GM12875 (cell line): Measurements from ENCODE around the gene KANSL1.

Source experiments
- H3K4me3 ChIP-seq: one replicate; pipeline ENCODE4 v1.5.1; 2011; ENCODE audit warnings: low read depth, low read length, control low read depth
- TF ChIP-seq, protein P1 (sequence below): IDR thresholded peaks from 2 replicates; pipeline ENCODE4 v1.5.1; 2011; ENCODE audit warnings: low read depth, mild to moderate bottlenecking, control low read depth, inconsistent platforms, low read length, moderate library complexity, borderline replicate concordance; ENCODE audit not compliant: insufficient read depth

Gene KANSL1

DNA sequence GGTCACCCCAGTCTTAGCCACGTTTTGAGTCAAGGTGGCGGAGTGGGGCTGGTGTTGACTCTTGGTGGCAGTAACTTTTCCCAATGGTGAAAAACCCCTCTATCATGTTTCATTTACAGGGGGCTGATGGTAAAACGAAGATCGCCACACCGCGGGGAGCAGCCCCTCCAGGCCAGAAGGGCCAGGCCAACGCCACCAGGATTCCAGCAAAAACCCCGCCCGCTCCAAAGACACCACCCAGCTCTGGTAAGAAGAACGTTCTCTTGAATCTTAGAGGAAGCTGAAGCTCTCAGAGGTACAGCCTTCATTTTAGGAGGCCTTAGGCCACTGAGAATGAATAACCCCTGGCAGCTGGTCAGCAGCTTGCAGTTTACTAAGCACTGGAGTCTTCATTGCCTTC is 201.9 kb downstream of the KANSL1 start:
- TF ChIP-seq, protein P1, sequence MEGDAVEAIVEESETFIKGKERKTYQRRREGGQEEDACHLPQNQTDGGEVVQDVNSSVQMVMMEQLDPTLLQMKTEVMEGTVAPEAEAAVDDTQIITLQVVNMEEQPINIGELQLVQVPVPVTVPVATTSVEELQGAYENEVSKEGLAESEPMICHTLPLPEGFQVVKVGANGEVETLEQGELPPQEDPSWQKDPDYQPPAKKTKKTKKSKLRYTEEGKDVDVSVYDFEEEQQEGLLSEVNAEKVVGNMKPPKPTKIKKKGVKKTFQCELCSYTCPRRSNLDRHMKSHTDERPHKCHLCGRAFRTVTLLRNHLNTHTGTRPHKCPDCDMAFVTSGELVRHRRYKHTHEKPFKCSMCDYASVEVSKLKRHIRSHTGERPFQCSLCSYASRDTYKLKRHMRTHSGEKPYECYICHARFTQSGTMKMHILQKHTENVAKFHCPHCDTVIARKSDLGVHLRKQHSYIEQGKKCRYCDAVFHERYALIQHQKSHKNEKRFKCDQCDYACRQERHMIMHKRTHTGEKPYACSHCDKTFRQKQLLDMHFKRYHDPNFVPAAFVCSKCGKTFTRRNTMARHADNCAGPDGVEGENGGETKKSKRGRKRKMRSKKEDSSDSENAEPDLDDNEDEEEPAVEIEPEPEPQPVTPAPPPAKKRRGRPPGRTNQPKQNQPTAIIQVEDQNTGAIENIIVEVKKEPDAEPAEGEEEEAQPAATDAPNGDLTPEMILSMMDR = no peak

DNA sequence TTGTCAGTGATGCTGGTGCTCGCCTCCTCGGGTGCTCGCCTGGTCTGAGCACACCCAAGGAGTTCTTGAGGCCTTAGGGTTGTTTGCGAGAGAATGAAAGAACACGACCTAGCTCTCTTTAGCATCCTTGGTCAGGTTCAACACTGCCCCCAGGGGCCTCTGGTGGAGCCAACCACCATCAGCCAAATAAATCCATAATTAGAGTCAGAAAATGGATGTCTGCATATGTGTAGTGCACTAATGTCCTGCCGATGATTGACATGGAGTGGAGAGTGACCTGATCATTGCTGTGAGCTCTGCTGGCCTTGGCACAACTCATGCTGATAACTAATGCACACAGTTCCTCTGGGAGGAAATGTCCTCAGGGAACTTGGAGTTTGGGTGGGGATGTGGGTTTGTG is 202.3 kb downstream of the KANSL1 start:
- H3K4me3 ChIP-seq = no peak overlapping the region
- TF ChIP-seq, protein P1 = no peak

More for the DNA sequence above, 201.9 kb downstream of the KANSL1 start:
- H3K4me3 ChIP-seq = no peak overlapping the region

DNA sequence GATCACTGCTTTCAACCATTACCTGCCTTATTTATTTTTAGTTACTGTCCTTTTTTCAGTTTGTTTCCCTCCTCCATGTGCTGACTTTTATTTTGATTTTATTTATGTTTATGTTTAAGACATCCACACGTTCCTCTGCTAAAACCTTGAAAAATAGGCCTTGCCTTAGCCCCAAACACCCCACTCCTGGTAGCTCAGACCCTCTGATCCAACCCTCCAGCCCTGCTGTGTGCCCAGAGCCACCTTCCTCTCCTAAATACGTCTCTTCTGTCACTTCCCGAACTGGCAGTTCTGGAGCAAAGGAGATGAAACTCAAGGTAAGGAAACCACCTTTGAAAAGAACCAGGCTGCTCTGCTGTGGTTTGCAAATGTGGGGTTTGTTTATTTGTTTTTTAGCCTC is 203.5 kb downstream of the KANSL1 start:
- TF ChIP-seq, protein P1 = no peak
- no peak overlapping the region for H3K4me3 ChIP-seq

DNA sequence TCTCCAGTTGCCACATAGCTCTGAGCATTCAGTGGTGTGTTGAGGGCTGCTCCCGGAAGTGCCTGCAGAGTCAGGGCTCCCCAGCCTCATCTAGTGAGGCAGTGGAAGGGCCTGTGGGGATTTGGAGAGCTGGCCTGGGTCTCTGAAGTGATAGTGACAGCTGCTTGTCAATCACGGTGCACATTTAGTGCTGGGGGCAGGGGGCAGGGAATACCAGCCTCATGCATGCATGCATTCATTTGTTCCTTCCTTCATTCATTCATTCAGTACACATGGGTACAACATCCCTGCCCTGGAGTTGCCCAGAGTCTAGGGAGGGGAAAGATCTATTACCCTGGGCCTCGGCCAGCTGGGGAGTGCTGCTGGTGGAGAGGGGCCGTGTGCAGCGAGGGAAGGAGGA is 205.5 kb downstream of the KANSL1 start:
- TF ChIP-seq, protein P1 = no peak
- no peak overlapping the region for H3K4me3 ChIP-seq

DNA sequence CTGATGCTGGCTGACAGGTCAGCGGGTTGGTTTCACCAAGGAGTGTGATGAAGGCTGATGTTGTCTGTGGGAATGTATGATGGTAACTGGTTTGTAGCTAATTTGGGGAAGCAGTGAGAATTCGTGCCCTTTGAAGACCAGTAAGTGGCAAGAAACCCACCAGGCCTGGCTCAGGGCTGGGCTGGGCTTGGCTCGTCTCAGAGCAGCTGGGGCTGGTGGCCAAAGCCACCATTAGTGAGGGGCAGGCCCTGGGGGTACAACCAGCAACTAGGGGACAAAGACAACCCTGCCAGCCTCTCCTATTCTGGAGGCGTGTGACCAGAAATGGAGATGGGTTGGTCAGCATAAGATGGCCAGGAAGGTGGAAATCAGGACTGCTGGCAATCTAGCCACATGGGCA is 207.2 kb downstream of the KANSL1 start:
- no peak overlapping the region for H3K4me3 ChIP-seq
- TF ChIP-seq, protein P1 = no peak

DNA sequence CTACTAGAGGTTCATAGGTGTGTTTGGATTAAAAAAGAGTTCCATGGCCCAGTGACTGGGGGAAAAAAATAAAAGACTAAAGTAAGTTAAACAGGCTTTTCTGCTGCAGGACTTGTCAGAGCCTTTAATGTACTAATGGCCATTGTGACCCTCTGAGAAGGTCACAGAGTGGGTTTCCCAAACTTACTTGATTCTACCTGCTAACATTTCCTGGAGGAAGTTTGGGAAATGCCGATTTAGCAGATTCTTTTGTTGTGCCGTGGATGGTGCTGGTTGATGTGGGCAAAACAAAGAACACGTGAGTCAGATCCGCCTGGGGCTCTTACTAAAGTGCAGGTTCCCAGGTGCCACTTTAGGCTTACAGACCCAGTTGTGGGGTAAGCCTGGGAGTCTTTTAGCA is 207.8 kb downstream of the KANSL1 start:
- TF ChIP-seq, protein P1 = no peak

DNA sequence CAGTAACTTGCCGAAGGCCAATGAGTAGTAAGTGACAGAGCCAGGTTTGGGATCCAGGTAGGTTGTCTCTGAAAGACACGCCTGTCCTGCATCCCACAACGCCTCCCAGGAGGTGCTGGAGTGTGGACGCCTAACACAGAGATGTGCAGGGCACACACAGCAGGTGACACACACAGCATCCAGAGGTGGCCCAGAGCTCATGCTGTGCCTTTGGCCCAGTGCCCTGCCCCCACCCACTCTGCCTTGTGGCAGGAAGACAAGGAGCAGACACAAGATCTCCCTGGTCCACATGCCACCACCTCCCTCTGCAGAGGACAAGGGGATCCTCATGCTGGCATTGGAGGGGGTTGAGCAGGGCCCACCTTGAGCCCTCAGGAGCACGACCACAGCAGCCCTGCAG is 208.9 kb downstream of the KANSL1 start:
- no peak overlapping the region for H3K4me3 ChIP-seq
- TF ChIP-seq, protein P1 = no peak

More for the DNA sequence above, 207.8 kb downstream of the KANSL1 start:
- H3K4me3 ChIP-seq = no peak overlapping the region
